IgD-negative memory B cell (primary cell): ENCODE results near the gene SYTL5. TPM values are rescaled to one million over a fixed set of nuclear protein-coding genes. Genes with fewer than 3 reads are reported as not detected.
A peak's percentile ranks its signal among the peaks of the same experiment; 100 is the strongest.

Experiments
- H3K27ac Mint-ChIP-seq, 3 donors: one replicate each; pipeline ENCODE4 v1.8.0; 2020 to 2022; ENCODE audit warnings: mild to moderate bottlenecking in 3 of 3, mixed read lengths in 3 of 3, moderate library complexity in 1 of 3
- H3K27me3 Mint-ChIP-seq: one replicate; pipeline ENCODE4 v1.8.0; 2021; ENCODE audit warnings: mixed read lengths
- H3K36me3 Mint-ChIP-seq: one replicate; pipeline ENCODE4 v1.8.0; 2020; ENCODE audit warnings: mild to moderate bottlenecking, mixed read lengths
- H3K4me1 Mint-ChIP-seq, 3 donors: one replicate each; pipeline ENCODE4 v1.8.0; 2020 to 2022; ENCODE audit warnings: mixed read lengths in 3 of 3, mild to moderate bottlenecking in 1 of 3
- H3K4me3 Mint-ChIP-seq, 4 donors: one replicate each; pipeline ENCODE4 v1.8.0; 2020 to 2022; ENCODE audit warnings: mild to moderate bottlenecking in 4 of 4, mixed read lengths in 4 of 4, moderate library complexity in 3 of 4
- H3K9me3 Mint-ChIP-seq, 3 donors: one replicate each; pipeline ENCODE4 v1.8.0; 2020 to 2021; ENCODE audit warnings: mixed read lengths in 3 of 3, mild to moderate bottlenecking in 1 of 3
- polyA plus RNA-seq: library from polyadenylated mRNA; unstranded; fragments of 300-500 nt; fragmentation: Illumina TruSeq; gene quantifications from one replicate; pipeline ENCODE4 v1.2.3, GENCODE V29; 2021

SYTL5 gene
- polyA plus RNA-seq, 1 donor from 2014 or later = not detected

DNA sequence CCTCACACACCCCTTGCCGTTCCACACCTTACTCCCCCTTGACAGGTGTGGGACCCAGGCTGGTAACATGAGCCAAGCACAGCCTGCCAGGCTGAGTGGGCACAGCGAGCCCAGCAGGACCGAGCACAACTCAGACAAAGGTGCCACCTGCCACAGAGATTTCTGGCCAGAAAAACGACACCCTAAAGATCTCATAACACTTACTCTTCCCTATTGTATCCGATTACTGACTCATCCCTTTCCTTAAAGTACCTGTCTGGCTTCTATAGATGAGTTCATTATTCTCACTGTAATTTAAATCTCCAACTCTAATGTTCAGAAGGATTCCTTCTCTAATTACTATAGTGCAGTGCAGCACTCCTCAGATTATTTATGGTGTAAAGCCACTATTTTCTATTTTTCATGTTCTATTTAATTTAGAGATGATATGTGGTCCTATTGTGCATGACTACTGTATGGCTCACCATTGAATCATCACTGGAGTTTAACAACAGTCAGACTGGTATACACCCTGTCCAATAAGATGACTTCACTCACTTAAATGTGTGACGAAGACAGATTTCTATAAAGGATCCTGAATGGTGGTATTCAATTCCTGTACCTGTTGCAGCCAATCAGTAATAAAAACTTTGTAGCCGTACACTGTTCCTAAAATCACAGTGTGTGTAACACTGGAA, 7.6 kb upstream of the SYTL5 start:
- H3K4me1 Mint-ChIP-seq = no peaks in the 10 kb centered on the region
- peaks cover 0 to 5% (median 4%) of the 10 kb centered on the region in 3 donors for H3K9me3 Mint-ChIP-seq
- no peak overlapping the region for H3K27ac Mint-ChIP-seq
- H3K27me3 Mint-ChIP-seq = no peaks in the 10 kb centered on the region
- H3K36me3 Mint-ChIP-seq = no peaks in the 10 kb centered on the region
- H3K4me3 Mint-ChIP-seq = no peak overlapping the region

DNA sequence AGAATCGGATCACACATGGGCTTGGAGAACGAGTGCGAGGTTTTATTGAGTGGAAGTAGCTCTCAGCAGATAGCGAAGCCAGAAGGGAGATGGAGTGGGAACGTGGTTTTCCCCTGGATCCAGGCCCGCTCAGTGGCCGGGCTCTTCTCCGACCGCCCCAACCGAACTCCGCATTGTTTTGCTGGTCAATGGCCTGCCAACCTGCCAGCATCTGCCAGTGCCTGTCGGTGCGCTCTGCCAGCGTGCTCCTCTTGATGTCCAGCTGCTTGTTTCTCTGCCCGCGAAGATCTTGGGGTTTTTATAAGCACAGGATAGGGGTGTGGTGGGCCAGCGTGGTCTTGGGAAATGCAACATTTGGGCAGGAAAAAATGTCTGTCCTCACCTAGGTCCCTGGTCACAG, 5.6 kb upstream of the SYTL5 start:
- no peaks in the 10 kb centered on the region for H3K4me1 Mint-ChIP-seq
- H3K9me3 Mint-ChIP-seq = peaks cover 0 to 11% (median 8%) of the 10 kb centered on the region in 3 donors
- H3K27ac Mint-ChIP-seq = no peak overlapping the region
- no peaks in the 10 kb centered on the region for H3K36me3 Mint-ChIP-seq
- H3K27me3 Mint-ChIP-seq = peaks cover 5% of the 10 kb centered on the region
- no peak overlapping the region for H3K4me3 Mint-ChIP-seq

- Mint-ChIP-seq H3K9me3 (peaks cover 2 to 15% (median 8%) of the 10 kb centered on the region in 3 donors), H3K27me3 (peaks cover 9% of the 10 kb centered on the region), H3K27ac (no peak overlapping the region), H3K4me1 (no peaks in the 10 kb centered on the region), H3K36me3 (no peaks in the 10 kb centered on the region), H3K4me3 (no peak overlapping the region)
These were observed 2.3 kb upstream of the SYTL5 start for GRCh38 chrX:38004046-38004445.

DNA sequence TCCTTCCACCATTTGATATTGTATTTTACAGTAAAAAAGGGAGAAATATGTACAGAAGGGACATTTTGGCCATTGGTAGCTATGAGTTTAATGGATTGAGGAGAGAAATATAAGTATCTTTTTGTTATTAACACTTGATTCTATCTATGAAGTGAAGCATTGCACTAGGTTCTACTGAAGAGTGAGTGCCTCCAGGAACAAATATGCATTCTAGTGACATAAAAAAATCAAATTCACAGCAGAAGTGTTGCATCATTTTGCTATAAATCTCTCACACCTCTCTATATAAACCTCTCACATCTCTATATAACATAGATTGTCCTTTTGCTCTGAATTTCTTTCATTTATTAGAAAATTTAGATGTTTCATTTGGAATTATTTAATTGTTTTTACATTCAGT, 425 bp downstream of the SYTL5 start:
- peaks cover 0 to 2% (median 0%) of the 10 kb centered on the region in 3 donors for H3K4me1 Mint-ChIP-seq
- H3K9me3 Mint-ChIP-seq = peaks cover 2 to 12% (median 8%) of the 10 kb centered on the region in 3 donors
- H3K4me3 Mint-ChIP-seq = no peak overlapping the region
- no peaks in the 10 kb centered on the region for H3K36me3 Mint-ChIP-seq
- H3K27me3 Mint-ChIP-seq = peaks cover 9% of the 10 kb centered on the region
- H3K27ac Mint-ChIP-seq = no peak overlapping the region

DNA sequence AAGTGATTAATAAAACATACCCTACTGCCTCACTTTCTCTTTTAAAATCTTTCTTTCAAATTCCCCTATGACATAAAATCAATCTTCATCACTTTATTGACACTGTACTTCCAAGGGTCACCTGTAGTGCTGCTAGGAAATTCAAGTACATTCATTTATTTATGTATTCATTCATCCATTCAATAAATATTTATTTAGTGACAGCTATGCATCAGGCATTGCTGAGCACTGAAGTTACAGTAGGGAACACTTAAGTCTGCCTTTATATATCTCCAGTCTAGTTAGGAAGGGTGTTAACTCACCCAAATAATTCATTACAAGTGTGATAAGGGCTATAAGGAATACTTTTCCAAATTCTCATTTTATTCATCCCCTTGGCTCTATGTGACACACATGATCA, 2.3 kb downstream of the SYTL5 start:
- H3K9me3 Mint-ChIP-seq = peaks cover 2 to 12% (median 5%) of the 10 kb centered on the region in 3 donors
- H3K27ac Mint-ChIP-seq = no peak overlapping the region
- peaks cover 0 to 2% (median 0%) of the 10 kb centered on the region in 3 donors for H3K4me1 Mint-ChIP-seq
- no peaks in the 10 kb centered on the region for H3K36me3 Mint-ChIP-seq
- H3K27me3 Mint-ChIP-seq = peaks cover 9% of the 10 kb centered on the region
- H3K4me3 Mint-ChIP-seq = no peak overlapping the region

- no peak overlapping the region for H3K4me3 Mint-ChIP-seq
- H3K36me3 Mint-ChIP-seq = no peaks in the 10 kb centered on the region
- no peak overlapping the region for H3K27ac Mint-ChIP-seq
- peaks cover 5% of the 10 kb centered on the region for H3K27me3 Mint-ChIP-seq
- H3K9me3 Mint-ChIP-seq = peaks cover 2 to 9% (median 7%) of the 10 kb centered on the region in 3 donors
- H3K4me1 Mint-ChIP-seq = peaks cover 0 to 2% (median 0%) of the 10 kb centered on the region in 3 donors
These were observed 3.3 kb downstream of the SYTL5 start for GRCh38 chrX:38009641-38010040.

DNA sequence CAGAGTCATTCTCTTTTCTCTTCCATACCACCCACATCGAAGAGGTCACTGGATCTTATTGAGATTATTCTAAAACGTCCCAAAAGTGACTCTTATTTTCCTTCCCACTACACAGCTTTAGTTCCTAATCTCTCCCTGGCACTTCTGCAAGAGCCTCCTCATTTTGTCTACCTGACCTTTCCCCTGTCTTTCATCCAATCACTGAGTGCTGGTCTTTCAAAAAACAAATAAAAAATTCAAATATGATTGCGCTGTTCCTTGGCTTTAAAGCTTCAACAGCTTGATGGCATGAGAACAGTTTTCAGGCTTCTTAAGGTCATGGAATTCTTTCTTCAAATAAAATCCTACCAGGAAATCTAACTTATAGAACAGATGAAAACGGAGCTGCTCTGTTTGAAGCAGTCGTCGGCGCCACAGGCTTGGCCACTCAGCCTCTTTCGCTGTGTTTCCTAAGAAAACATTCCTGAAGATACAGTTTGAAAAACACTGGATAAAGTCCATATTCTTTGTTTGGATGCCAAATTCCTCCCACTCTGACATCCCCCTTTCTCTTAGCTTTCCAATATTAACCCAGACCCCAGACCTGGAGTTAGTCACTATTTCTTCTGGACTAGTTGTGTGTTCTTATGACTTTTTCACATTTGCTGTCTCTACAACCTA, 12.5 kb downstream of the SYTL5 start:
- H3K4me1 Mint-ChIP-seq = no peaks in the 10 kb centered on the region
- H3K9me3 Mint-ChIP-seq = peaks cover 0 to under 1% (median 0%) of the 10 kb centered on the region in 3 donors
- H3K4me3 Mint-ChIP-seq = no peak overlapping the region
- H3K27me3 Mint-ChIP-seq = peaks cover 1% of the 10 kb centered on the region
- no peaks in the 10 kb centered on the region for H3K36me3 Mint-ChIP-seq
- peak overlapping the region in 1 of 3 donors; percentile 86 for H3K27ac Mint-ChIP-seq

GRCh38 chrX:38028300-38028699, 21.9 kb downstream of the SYTL5 start:
- Mint-ChIP-seq H3K4me1 (no peaks in the 10 kb centered on the region), H3K4me3 (no peak overlapping the region), H3K36me3 (peaks cover 2% of the 10 kb centered on the region), H3K27ac (no peak overlapping the region), H3K27me3 (peaks cover 3% of the 10 kb centered on the region), H3K9me3 (peaks cover 2 to 4% (median 4%) of the 10 kb centered on the region in 3 donors)

DNA sequence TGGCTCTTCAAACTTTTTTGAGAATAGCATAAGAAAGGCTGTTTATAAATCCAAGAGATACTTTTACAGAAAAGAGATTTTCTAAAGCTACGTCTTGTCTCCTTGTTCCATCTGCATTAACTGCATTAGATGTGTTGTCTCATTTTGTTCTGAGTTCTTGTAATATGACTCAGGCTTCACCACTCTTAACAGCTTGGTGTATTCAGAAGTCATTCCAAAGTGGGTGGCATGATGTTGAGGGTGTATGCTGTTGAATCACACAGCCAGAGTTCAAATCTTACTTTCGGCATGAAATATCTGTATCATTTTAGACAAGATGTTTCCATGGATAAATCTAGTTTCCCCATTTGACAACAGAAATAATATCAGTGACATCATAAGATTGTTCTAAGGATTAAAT, 30.1 kb downstream of the SYTL5 start:
- Mint-ChIP-seq H3K9me3 (peaks cover 0 to 3% (median 0%) of the 10 kb centered on the region in 3 donors), H3K27ac (no peak overlapping the region), H3K36me3 (peaks cover 3% of the 10 kb centered on the region), H3K4me1 (no peaks in the 10 kb centered on the region), H3K4me3 (no peak overlapping the region), H3K27me3 (peaks cover 13% of the 10 kb centered on the region)

DNA sequence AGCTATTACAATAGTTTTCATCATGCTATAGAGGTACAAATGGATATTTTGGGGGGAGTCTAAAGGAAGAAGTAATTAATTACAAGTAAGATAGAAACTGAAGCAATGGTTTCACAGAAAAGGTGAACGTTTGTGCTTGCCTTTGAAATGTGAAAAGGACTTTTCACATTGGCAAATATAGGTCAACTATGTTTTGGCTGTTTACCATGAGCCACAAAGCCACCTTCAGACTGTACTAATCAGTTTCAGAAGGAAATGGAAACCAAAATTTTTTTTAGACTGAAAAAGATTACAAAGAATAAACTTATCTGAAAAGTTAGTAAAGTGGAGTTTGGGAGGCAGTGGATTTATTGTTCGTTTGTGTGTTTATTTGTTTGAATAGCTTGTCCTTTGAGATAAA, 32.1 kb downstream of the SYTL5 start:
- Mint-ChIP-seq H3K27ac (no peak overlapping the region), H3K27me3 (peaks cover 8% of the 10 kb centered on the region), H3K4me3 (no peak overlapping the region), H3K9me3 (peaks cover 0 to 3% (median 0%) of the 10 kb centered on the region in 3 donors), H3K36me3 (peaks cover 1% of the 10 kb centered on the region), H3K4me1 (no peaks in the 10 kb centered on the region)

DNA sequence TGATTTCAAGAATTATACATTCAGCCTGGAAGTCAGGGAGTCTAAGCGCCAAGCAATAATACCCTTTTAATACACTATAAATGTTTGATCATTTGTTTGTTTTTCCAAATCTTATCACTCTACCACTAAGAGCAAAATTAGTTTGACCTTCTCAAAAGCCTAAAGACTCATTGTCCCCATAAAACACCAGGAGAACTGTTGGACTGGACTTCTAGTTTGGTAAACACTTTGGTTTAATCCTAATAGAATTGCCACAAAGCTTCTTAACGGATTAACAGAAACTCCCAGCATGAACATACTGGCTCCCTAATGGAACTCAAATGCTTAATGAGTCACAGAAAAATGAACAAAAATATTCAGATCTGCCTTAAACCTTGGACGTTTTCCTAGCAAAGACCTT, 34.9 kb downstream of the SYTL5 start:
- H3K27ac Mint-ChIP-seq = no peak overlapping the region
- H3K4me3 Mint-ChIP-seq = no peak overlapping the region
- no peaks in the 10 kb centered on the region for H3K4me1 Mint-ChIP-seq
- peaks cover 0 to 2% (median 0%) of the 10 kb centered on the region in 3 donors for H3K9me3 Mint-ChIP-seq
- peaks cover 1% of the 10 kb centered on the region for H3K36me3 Mint-ChIP-seq
- peaks cover 8% of the 10 kb centered on the region for H3K27me3 Mint-ChIP-seq

DNA sequence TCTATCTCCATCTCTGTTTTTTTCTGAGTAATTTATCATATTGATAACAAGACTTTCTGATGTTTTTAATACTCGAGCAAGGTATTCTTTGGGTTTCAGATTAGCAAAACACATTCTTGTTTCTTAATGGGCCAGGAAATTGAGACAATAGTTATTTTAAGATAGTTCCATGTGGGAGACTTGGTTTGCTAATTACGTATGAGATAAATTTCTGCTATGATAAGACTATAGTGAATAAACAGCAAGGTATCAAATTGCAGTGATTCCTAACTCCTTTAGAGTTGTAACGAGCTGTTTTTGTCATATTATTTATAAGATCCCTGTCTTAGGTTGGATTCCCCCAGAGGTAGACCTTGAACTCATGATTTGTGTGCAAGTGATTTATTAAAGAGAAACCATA, 38.3 kb downstream of the SYTL5 start:
- Mint-ChIP-seq H3K4me1 (no peaks in the 10 kb centered on the region), H3K4me3 (no peak overlapping the region), H3K27ac (no peak overlapping the region), H3K36me3 (peaks cover 1% of the 10 kb centered on the region), H3K9me3 (peaks cover 0 to 7% (median 0%) of the 10 kb centered on the region in 3 donors), H3K27me3 (peaks cover 5% of the 10 kb centered on the region)

DNA sequence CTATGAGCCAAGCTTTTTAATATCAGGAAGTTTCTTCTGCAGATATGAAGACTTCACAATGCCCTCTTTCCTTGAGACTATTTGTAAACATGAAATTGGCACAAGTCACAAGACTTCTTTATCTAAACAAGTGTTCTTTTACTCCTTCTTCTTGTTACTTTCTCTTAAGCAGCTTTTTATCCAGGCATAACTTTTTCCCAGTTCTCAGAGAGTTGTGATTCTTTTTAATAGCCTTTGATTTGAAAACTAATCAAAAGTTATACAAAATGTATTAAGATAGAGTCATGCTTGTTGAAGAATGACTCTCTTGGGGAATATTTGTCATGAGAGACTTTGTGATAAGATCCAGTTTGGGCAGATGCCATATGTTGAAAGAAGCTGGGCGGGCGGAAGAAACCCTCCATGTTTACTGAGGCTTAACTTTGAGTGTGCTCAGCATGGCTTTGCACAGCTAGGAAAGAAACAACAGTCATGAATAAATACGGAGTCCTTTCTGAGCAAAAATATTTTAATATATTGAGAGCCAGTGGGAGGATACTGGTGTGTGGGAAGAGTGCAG, 39.3 kb downstream of the SYTL5 start:
- Mint-ChIP-seq H3K27ac (no peak overlapping the region), H3K4me1 (no peaks in the 10 kb centered on the region), H3K9me3 (peaks cover 0 to 7% (median 0%) of the 10 kb centered on the region in 3 donors), H3K4me3 (no peak overlapping the region), H3K27me3 (peaks cover 4% of the 10 kb centered on the region), H3K36me3 (peaks cover under 1% of the 10 kb centered on the region)

GRCh38 chrX:38048886-38049285, 42.5 kb downstream of the SYTL5 start:
- H3K9me3 Mint-ChIP-seq = peaks cover 0 to 7% (median 0%) of the 10 kb centered on the region in 3 donors
- no peak overlapping the region for H3K27ac Mint-ChIP-seq
- no peak overlapping the region for H3K4me3 Mint-ChIP-seq
- no peaks in the 10 kb centered on the region for H3K4me1 Mint-ChIP-seq
- no peaks in the 10 kb centered on the region for H3K36me3 Mint-ChIP-seq
- peaks cover 3% of the 10 kb centered on the region for H3K27me3 Mint-ChIP-seq

DNA sequence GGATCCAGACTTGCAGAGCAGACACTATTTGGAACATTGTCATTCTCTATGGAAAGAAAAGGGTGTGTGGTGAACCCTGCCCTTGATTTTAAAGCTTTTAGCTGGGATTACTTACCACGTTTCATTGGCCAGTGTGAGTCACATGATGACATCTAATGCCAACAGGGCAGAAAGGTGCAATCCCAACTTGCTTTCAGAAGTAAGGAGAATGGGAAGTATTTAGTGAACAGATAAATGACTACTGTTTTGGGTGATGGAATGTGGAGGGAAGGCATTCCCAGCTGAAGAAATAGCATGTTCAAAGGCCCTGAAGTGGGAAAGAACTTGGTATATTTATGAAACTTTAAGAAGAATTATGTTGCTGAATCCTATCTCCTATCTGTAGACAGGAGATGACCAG, 44.5 kb downstream of the SYTL5 start:
- Mint-ChIP-seq H3K4me3 (no peak overlapping the region), H3K27ac (no peak overlapping the region), H3K27me3 (peaks cover 3% of the 10 kb centered on the region), H3K36me3 (no peaks in the 10 kb centered on the region), H3K9me3 (peaks cover 0 to 7% (median 0%) of the 10 kb centered on the region in 3 donors), H3K4me1 (no peaks in the 10 kb centered on the region)
